Measurements from ENCODE around the gene XYLT1. TPM values are rescaled to one million over a fixed set of nuclear protein-coding genes. Genes with fewer than 3 reads are reported as not detected.
"Not testable (repeated sequence)": the region's sequence is repeated elsewhere in the genome, so short reads cannot be mapped to it uniquely, and the experiment has no call there.

Gene XYLT1
- total and polyA plus RNA-seq, 10 of the 15 experiments (the other 5 are each of a cell fraction or from before 2014, with no cell fraction given) = 0.88 to 14.8 (median 5.8) TPM

DNA sequence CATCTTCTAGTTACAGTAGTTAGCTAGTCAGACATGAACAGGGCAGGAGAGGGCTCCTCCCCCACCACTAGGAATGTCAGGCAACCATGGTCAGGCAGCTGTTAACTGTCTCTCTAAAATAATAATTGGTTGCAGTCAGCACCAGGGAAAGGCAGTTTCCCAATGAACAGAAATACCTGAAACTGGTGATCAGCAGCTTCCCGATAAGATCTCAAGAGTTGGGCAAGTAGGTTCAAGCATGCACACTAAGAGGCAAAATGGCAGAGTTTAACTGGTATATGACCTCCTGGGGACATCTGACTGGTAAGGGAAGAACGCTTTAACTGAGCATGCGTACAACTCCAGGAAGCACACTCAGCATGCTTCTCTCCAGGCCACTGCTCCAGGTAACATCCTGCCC, 12.6 kb upstream of the XYLT1 start:
- no peak for ATAC-seq
- Histone ChIP-seq H3K9ac (ENCODE audit: control insufficient read depth, insufficient read depth, low read length) (no peak overlapping the region), H3K27ac (ENCODE audit: control insufficient read depth, insufficient read depth) (no peak overlapping the region), H3K36me3 (ENCODE audit: control insufficient read depth in 2 of 2, insufficient read depth in 2 of 2, low read length in 1 of 2) (no peaks in the 10 kb centered on the region), H3K9me3 (replicated peaks; ENCODE audit: control insufficient read depth, insufficient read depth, low read length) (no peaks in the 10 kb centered on the region), H2AFZ (ENCODE audit: control insufficient read depth, low read depth, low read length) (no peak overlapping the region), H3K79me2 (ENCODE audit: control insufficient read depth, insufficient read depth, low read length) (no peaks in the 10 kb centered on the region), H3K4me1 (ENCODE audit: control insufficient read depth, insufficient read depth, low read length) (no peaks in the 10 kb centered on the region), H4K20me1 (ENCODE audit: control insufficient read depth, insufficient read depth) (no peaks in the 10 kb centered on the region), H3K4me3 (no peak overlapping the region), H3K27me3 (replicated peaks in 1 of 2; ENCODE audit: control insufficient read depth in 2 of 2, insufficient read depth in 2 of 2, low read length in 1 of 2) (no peaks in the 10 kb centered on the region), H3K4me2 (ENCODE audit: control insufficient read depth, insufficient read depth) (no peak overlapping the region)
- SMC1A ChIA-PET (ENCODE audit: uncharacterized antibody, unreplicated experiment) = interaction anchor here (0.6 kb wide), 1 partner anchor 120 kb away, joined by 3 read pairs; no protein-coding TSS in a partner anchor
- CTCF ChIA-PET = interaction anchor here (1.1 to 1.6 kb wide), 2 partner anchors 62 to 96 kb away, joined by 4 to 5 read pairs; no protein-coding TSS in a partner anchor
- POLR2A ChIA-PET = no interaction called here
- WGBS (ENCODE audit: insufficient coverage, insufficient replicate concordance, low lambda C conversion rate, missing lambda C conversion rate) = 100% methylated on average over 3 of the region's 3 CpGs
- no peak for FAIRE-seq
- in situ Hi-C loops (cut with MboI) = no loop called here
- intact Hi-C loops (cut with micrococcal nuclease; ENCODE audit: unreplicated experiment) = no loop called here
- RAD21 ChIA-PET (ENCODE audit: unreplicated experiment) = no interaction called here
- TF ChIP-seq BRCA1 (IDR thresholded peaks at IDR 0.05; ENCODE audit: low read depth, low read length) = no peak
- TF ChIP-seq PML (IDR thresholded peaks at IDR 0.05; ENCODE audit: low read length) = no peak
- no peak for TF ChIP-seq MYC (IDR thresholded peaks at IDR 0.05; ENCODE audit: insufficient read depth, insufficient read length, insufficient replicate concordance, low read length, severe bottlenecking)
- no peak for TF ChIP-seq KLF5 (IDR thresholded peaks at IDR 0.05; ENCODE audit: partially characterized antibody)
- TF ChIP-seq NFIC (IDR thresholded peaks at IDR 0.05; ENCODE audit: low read depth, low read length) = no peak
- no peak for TF ChIP-seq ZNF622 (IDR thresholded peaks at IDR 0.05)
- TF ChIP-seq POLR2AphosphoS2 (IDR thresholded peaks at IDR 0.05; ENCODE audit: low read depth, low read length) = no peak
- TF ChIP-seq RAD21 (IDR thresholded peaks at IDR 0.05; ENCODE audit: insufficient read depth, low read depth, low read length) = no peak
- no peak for TF ChIP-seq EGR1 (IDR thresholded peaks at IDR 0.05; ENCODE audit: borderline replicate concordance in 1 of 2, low read depth in 2 of 2, low read length in 2 of 2)
- TF ChIP-seq SIN3A (IDR thresholded peaks at IDR 0.05; ENCODE audit: low read depth, low read length) = no peak
- DNase-seq (ENCODE audit: low read depth, low spot score) = no peak
- no TSS peak for BruUV-seq (replicated peaks)

GRCh38 chr16:17482341-17482740, 11.6 kb upstream of the XYLT1 start:
- intact Hi-C loops (cut with micrococcal nuclease; ENCODE audit: unreplicated experiment); RAD21 ChIA-PET (ENCODE audit: unreplicated experiment): not testable (repeated sequence)
- CTCF ChIA-PET = interaction anchor here (1.6 to 2.0 kb wide), 2 partner anchors 15 to 63 kb away, joined by 4 to 5 read pairs; no protein-coding TSS in a partner anchor

More at GRCh38 chr16:17482341-17482740, 11.6 kb upstream of the XYLT1 start:
- H4K20me1 ChIP-seq (ENCODE audit: control insufficient read depth, insufficient read depth); H3K27ac ChIP-seq (ENCODE audit: control insufficient read depth, insufficient read depth); ATAC-seq; BruUV-seq (replicated peaks); H3K4me3 ChIP-seq; H2AFZ ChIP-seq (ENCODE audit: control insufficient read depth, low read depth, low read length); H3K36me3 ChIP-seq (ENCODE audit: control insufficient read depth in 2 of 2, insufficient read depth in 2 of 2, low read length in 1 of 2); FAIRE-seq; SMC1A ChIA-PET (ENCODE audit: uncharacterized antibody, unreplicated experiment); H3K4me1 ChIP-seq (ENCODE audit: control insufficient read depth, insufficient read depth, low read length); H3K9ac ChIP-seq (ENCODE audit: control insufficient read depth, insufficient read depth, low read length); H3K79me2 ChIP-seq (ENCODE audit: control insufficient read depth, insufficient read depth, low read length); H3K4me2 ChIP-seq (ENCODE audit: control insufficient read depth, insufficient read depth); H3K9me3 ChIP-seq (replicated peaks; ENCODE audit: control insufficient read depth, insufficient read depth, low read length); POLR2A ChIA-PET; in situ Hi-C loops (cut with MboI); H3K27me3 ChIP-seq (replicated peaks in 1 of 2; ENCODE audit: control insufficient read depth in 2 of 2, insufficient read depth in 2 of 2, low read length in 1 of 2); DNase-seq (ENCODE audit: low read depth, low spot score): not testable (repeated sequence)
- 7% methylated on average over 3 of the region's 4 CpGs for WGBS (ENCODE audit: insufficient coverage, insufficient replicate concordance, low lambda C conversion rate, missing lambda C conversion rate)

Data from GM12878 (cell line).